Gastroesophageal sphincter (tissue), 4 donors: ENCODE results near the gene SUPT4H1. TPM values are rescaled to one million over a fixed set of nuclear protein-coding genes. Genes with fewer than 3 reads are reported as not detected.
"Not testable (repeated sequence)": the region's sequence is repeated elsewhere in the genome, so short reads cannot be mapped to it uniquely, and the experiment has no call there.

Experiments used
- ATAC-seq: fragments of 150-250 bp; one replicate; pipeline ENCODE4 v1.9.1; 2016; ENCODE audit warnings: mild to moderate bottlenecking, moderate library complexity
- H3K27ac ChIP-seq, 4 donors: fragments of 200-600 bp; sonication (generic) in 3 of 4; 1 replicate in 3 of 4; 2 replicates in 1 of 4; pipeline ENCODE4 v1.5.1; 2016 to 2019
- H3K27me3 ChIP-seq: fragments of 200-600 bp; sonication (generic); one replicate; pipeline ENCODE4 v1.5.1; 2019
- H3K36me3 ChIP-seq, 2 donors: fragments of 200-600 bp; sonication (generic); one replicate each; pipeline ENCODE4 v1.5.1; 2019; ENCODE audit warnings: control low read depth in 1 of 2
- H3K4me1 ChIP-seq, 3 donors: fragments of 200-600 bp; sonication (generic); 1 replicate in 2 of 3; 2 replicates in 1 of 3; pipeline ENCODE4 v1.5.1; 2016 to 2019; ENCODE audit warnings: control low read depth in 2 of 3
- H3K4me3 ChIP-seq, 2 donors: fragments of 200-600 bp; sonication (generic); one replicate each; pipeline ENCODE4 v1.5.1; 2019; ENCODE audit warnings: mild to moderate bottlenecking in 1 of 2, moderate library complexity in 1 of 2
- H3K9me3 ChIP-seq, 3 donors: fragments of 200-600 bp; sonication (generic); one replicate each; pipeline ENCODE4 v1.5.1; 2017 to 2019; ENCODE audit warnings: control low read depth in 2 of 3
- CTCF ChIP-seq, 4 experiments: fragments of 200-600 bp in 2 of 4; fragments of 450-650 bp in 2 of 4; sonication (generic) in 1 of 4; IDR thresholded peaks; one replicate each; pipeline ENCODE4 v1.5.1; 2017 to 2019; ENCODE audit warnings: antibody characterized with exemption in 4 of 4, mild to moderate bottlenecking in 2 of 4, moderate library complexity in 2 of 4
- EP300 ChIP-seq: sonication (generic); formaldehyde crosslinking; IDR thresholded peaks from one replicate; pipeline ENCODE4 v1.6.1; 2017; ENCODE audit warnings: antibody characterized with exemption, mild to moderate bottlenecking
- POLR2A ChIP-seq, 2 donors: fragments of 450-650 bp; IDR thresholded peaks; one replicate each; pipeline ENCODE4 v1.6.1; 2017; ENCODE audit warnings: antibody characterized with exemption in 2 of 2, mild to moderate bottlenecking in 2 of 2, moderate library complexity in 1 of 2
- POLR2AphosphoS5 ChIP-seq: sonication (generic); formaldehyde crosslinking; IDR thresholded peaks from one replicate; pipeline ENCODE4 v1.6.1; 2017; ENCODE audit warnings: antibody characterized with exemption
- WGBS, 2 donors: methylation state at CpG; one replicate each; pipeline ENCODE4 v1.1.5; 2018; ENCODE audit warnings: low coverage in 1 of 2; 5-methylcytosine and 5-hydroxymethylcytosine counted together
- total RNA-seq, 4 donors: library from RNA; depleted of rRNA; stranded (reverse); fragments of >200 nt; gene quantifications; one replicate each; pipeline ENCODE4 v1.1.0, GENCODE V29; 2016

The SUPT4H1 gene
- total RNA-seq, 4 donors from 2014 or later: 40.1 to 55.4 (median 45.1) TPM

GRCh38 chr17:58398574-58399266 is 46.7 kb upstream of the SUPT4H1 start:
- H3K9me3 ChIP-seq: no peaks in the 10 kb centered on the region
- H3K36me3 ChIP-seq: no peaks in the 10 kb centered on the region
- H3K27me3 ChIP-seq: peaks cover 10% of the 10 kb centered on the region
- H3K4me1 ChIP-seq: no peaks in the 10 kb centered on the region
- WGBS, 2 donors: 22 to 35% methylated on average over 3 of the region's 3 CpGs
- H3K4me3 ChIP-seq: no peak overlapping the region
- ATAC-seq: no peak
- H3K27ac ChIP-seq: no peak overlapping the region
- no peak for TF ChIP-seq CTCF (IDR thresholded peaks at IDR 0.05)
- TF ChIP-seq EP300: no peak
- TF ChIP-seq POLR2A (IDR thresholded peaks at IDR 0.05): no peak
- no peak for TF ChIP-seq POLR2AphosphoS5

GRCh38 chr17:58397421-58397820 is 45.4 kb upstream of the SUPT4H1 start:
- WGBS, 2 donors: 77 to 90% methylated on average over 4 of the region's 5 CpGs
- H3K4me3 ChIP-seq, H3K9me3 ChIP-seq, H3K36me3 ChIP-seq, H3K27ac ChIP-seq, ATAC-seq, H3K4me1 ChIP-seq: not testable (repeated sequence)
- H3K27me3 ChIP-seq: peaks cover 23% of the 10 kb centered on the region

- H3K27ac ChIP-seq: no peak overlapping the region
- no peaks in the 10 kb centered on the region for H3K4me1 ChIP-seq
- peaks cover 32% of the 10 kb centered on the region for H3K27me3 ChIP-seq
- no peak for ATAC-seq
- TF ChIP-seq POLR2A (IDR thresholded peaks at IDR 0.05): no peak
- TF ChIP-seq EP300: no peak
- no peak for TF ChIP-seq POLR2AphosphoS5
- no peak for TF ChIP-seq CTCF (IDR thresholded peaks at IDR 0.05)
- H3K4me3 ChIP-seq: no peak overlapping the region
- no peaks in the 10 kb centered on the region for H3K36me3 ChIP-seq
- 50 to 78% methylated on average over 1 to 4 of the region's 4 CpGs for WGBS, 2 donors
- H3K9me3 ChIP-seq: no peaks in the 10 kb centered on the region
These were observed 44.2 kb upstream of the SUPT4H1 start for GRCh38 chr17:58396173-58396572.

GRCh38 chr17:58394534-58395223 is 42.7 kb upstream of the SUPT4H1 start:
- H3K36me3 ChIP-seq: no peaks in the 10 kb centered on the region
- H3K27me3 ChIP-seq: peaks cover 35% of the 10 kb centered on the region
- H3K27ac ChIP-seq: no peak overlapping the region
- H3K9me3 ChIP-seq: no peaks in the 10 kb centered on the region
- 74 to 82% methylated on average over 2 to 3 of the region's 3 CpGs for WGBS, 2 donors
- no peaks in the 10 kb centered on the region for H3K4me1 ChIP-seq
- no peak overlapping the region for H3K4me3 ChIP-seq
- ATAC-seq: no peak
- no peak for TF ChIP-seq CTCF (IDR thresholded peaks at IDR 0.05)

GRCh38 chr17:58391302-58391984 is 39.4 kb upstream of the SUPT4H1 start:
- WGBS, 2 donors: 20 to 63% methylated on average over 2 to 5 of the region's 10 CpGs
- ATAC-seq: no peak
- Histone ChIP-seq H3K4me1 (no peaks in the 10 kb centered on the region), H3K9me3 (no peaks in the 10 kb centered on the region), H3K36me3 (no peaks in the 10 kb centered on the region), H3K27ac (no peak overlapping the region), H3K4me3 (no peak overlapping the region), H3K27me3 (peaks cover 41% of the 10 kb centered on the region)
- no peak for TF ChIP-seq EP300
- no peak for TF ChIP-seq CTCF (IDR thresholded peaks at IDR 0.05)
- TF ChIP-seq POLR2A (IDR thresholded peaks at IDR 0.05): no peak
